Body of pancreas (tissue), 4 donors: ENCODE measurements around the gene DPP8. TPM values are rescaled to one million over a fixed set of nuclear protein-coding genes. Genes with fewer than 3 reads are reported as not detected.

Source experiments
- ATAC-seq: fragments of 150-250 bp; one replicate; pipeline ENCODE4 v1.9.1; 2016
- DNase-seq, 4 donors: peaks; one replicate each; pipeline ENCODE4 v3.0.0-alpha.2; 2019
- H3K27ac ChIP-seq, 4 donors: fragments of 200-600 bp; sonication (generic); 1 replicate in 3 of 4; 2 replicates in 1 of 4; pipeline versions ENCODE4 v1.5.1 to v1.6.1; 2016 to 2019; ENCODE audit warnings: mild to moderate bottlenecking in 1 of 4, mixed read lengths in 1 of 4, moderate library complexity in 1 of 4
- H3K27me3 ChIP-seq, 2 donors: fragments of 200-600 bp; sonication (generic); one replicate each; pipeline ENCODE4 v1.6.0; 2016; ENCODE audit warnings: mild to moderate bottlenecking in 1 of 2
- H3K36me3 ChIP-seq, 2 donors: fragments of 200-600 bp; sonication (generic); replicated peaks in 1 of 2; 2 replicates each; pipeline ENCODE4 v1.5.1; 2016; ENCODE audit warnings: low read depth in 2 of 2; ENCODE audit not compliant: insufficient read depth in 1 of 2
- H3K4me1 ChIP-seq: fragments of 200-600 bp; sonication (generic); one replicate; pipeline ENCODE4 v1.6.0; 2016
- H3K4me3 ChIP-seq, 2 donors: fragments of 200-600 bp; sonication (generic); 1 replicate in 1 of 2; 2 replicates in 1 of 2; pipeline ENCODE4 v1.5.1; 2016 to 2019
- H3K9me3 ChIP-seq, 3 donors: fragments of 200-600 bp; sonication (generic); 1 replicate in 2 of 3; 2 replicates in 1 of 3; pipeline ENCODE4 v1.5.1; 2016
- POLR2A ChIP-seq, 3 donors: fragments of 450-650 bp; IDR thresholded peaks; one replicate each; pipeline ENCODE4 v1.6.1; 2016; ENCODE audit warnings: antibody characterized with exemption in 3 of 3, mild to moderate bottlenecking in 2 of 3
- WGBS, 2 donors: methylation state at CpG; one replicate each; pipeline ENCODE4 v1.1.5; 2017; 5-methylcytosine and 5-hydroxymethylcytosine counted together
- intact Hi-C: fragments of 100-400 bp; cut with DNase I; formaldehyde crosslinking; loops from one replicate; pipeline ENCODE4 v1.15.1; 2023
- total RNA-seq, 2 donors: library from RNA; depleted of rRNA; stranded (reverse); fragments of >200 nt; gene quantifications; one replicate each; pipeline ENCODE4 v1.1.0, GENCODE V29; 2016
- TF ChIP-seq, protein P1 (sequence below), 7 experiments: fragments of 450-650 bp in 4 of 7; fragments of 200-600 bp in 3 of 7; sonication (generic) in 3 of 7; IDR thresholded peaks; one replicate each; pipeline ENCODE4 v1.5.1; 2016 to 2019; ENCODE audit warnings: antibody characterized with exemption in 7 of 7

DPP8 gene
- total RNA-seq, 2 donors from 2014 or later: 13.0 to 27.4 TPM

DNA sequence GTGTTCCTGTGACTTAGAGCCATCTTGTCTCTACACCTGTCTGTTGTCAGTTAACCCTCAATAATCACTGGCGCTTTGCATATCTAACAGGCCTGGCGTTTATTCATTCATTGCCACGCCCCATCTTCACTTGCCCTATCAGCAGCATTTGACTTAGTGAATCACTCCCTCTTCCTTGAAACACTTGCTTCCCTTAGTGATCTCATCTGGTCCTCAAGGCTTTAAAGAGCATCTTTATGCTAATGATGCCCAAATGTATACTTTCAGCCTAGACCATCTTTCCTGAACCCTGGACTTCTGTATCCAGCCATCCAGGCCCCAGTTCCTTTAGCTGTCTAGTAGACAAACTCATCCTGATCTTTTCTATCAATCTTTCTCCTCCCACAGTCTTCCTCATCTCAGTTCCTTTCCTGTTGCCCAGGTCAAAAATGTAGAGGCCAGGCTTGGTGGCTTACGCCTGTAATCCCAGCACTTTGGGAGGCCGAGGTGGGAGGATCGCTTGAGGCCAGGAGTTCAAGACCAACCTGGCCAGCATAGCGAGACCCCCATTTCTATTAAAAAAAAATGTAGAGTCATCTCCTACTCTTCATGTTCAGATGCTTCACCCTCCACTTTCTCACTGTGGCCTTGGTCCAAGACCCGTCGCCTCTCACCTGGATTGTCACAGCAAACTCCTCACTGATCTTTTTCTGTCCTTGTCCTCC, 93.4 kb downstream of the DPP8 start:
- Histone ChIP-seq H3K4me1 (peaks cover 16% of the 10 kb centered on the region), H3K36me3 (no peaks in the 10 kb centered on the region), H3K27me3 (no peaks in the 10 kb centered on the region), H3K9me3 (no peaks in the 10 kb centered on the region), H3K4me3 (no peak overlapping the region), H3K27ac (no peak overlapping the region)
- DNase-seq (no peak), ATAC-seq (no peak)
- no peak for TF ChIP-seq POLR2A (IDR thresholded peaks at IDR 0.05)
- TF ChIP-seq, protein P1, sequence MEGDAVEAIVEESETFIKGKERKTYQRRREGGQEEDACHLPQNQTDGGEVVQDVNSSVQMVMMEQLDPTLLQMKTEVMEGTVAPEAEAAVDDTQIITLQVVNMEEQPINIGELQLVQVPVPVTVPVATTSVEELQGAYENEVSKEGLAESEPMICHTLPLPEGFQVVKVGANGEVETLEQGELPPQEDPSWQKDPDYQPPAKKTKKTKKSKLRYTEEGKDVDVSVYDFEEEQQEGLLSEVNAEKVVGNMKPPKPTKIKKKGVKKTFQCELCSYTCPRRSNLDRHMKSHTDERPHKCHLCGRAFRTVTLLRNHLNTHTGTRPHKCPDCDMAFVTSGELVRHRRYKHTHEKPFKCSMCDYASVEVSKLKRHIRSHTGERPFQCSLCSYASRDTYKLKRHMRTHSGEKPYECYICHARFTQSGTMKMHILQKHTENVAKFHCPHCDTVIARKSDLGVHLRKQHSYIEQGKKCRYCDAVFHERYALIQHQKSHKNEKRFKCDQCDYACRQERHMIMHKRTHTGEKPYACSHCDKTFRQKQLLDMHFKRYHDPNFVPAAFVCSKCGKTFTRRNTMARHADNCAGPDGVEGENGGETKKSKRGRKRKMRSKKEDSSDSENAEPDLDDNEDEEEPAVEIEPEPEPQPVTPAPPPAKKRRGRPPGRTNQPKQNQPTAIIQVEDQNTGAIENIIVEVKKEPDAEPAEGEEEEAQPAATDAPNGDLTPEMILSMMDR (IDR thresholded peaks at IDR 0.05): no peak
- intact Hi-C loops: no loop called here
- WGBS, 2 donors: 85 to 89% methylated on average over 9 of the region's 9 CpGs

DNA sequence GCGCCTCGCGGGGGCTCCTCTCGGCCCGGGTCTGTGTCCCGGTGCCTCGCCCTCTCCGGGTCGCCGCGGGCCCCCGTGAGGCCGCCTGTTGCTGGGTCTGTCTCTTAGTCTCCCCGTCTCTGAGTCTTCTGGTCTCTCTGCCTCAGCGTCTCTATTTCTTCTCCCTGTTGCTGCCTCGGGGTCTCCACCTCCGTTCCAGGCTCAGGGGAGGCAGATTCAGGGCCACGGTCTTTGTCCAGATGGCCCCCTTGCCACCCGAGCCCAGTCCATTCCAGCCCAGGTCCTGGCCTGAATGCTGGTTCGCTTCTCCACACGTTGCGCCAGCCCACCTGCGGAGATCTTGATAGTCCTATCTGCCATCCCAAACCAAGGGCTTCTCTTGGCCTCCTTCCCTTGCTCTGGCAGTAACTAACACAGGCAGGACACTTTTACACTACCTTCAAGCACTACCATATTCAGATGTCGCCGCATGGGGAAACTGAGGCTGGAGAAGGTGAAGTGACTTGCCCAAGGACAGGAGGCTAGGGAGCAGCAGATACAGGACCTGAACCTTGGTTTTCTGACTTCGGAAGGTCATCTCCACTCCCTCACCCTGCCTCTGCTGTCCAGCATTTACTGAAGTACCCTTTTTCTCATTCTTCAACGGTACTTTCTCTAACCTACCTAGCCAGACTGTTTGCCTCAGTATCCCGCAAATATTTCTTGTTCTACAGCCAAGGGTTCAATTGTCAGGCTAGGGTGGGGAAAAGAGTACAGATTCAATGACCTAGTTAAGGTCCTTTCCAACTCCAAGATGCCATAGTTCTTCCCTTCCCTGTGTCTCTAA, 94.1 kb downstream of the DPP8 start:
- no peaks in the 10 kb centered on the region for H3K27me3 ChIP-seq

DNA sequence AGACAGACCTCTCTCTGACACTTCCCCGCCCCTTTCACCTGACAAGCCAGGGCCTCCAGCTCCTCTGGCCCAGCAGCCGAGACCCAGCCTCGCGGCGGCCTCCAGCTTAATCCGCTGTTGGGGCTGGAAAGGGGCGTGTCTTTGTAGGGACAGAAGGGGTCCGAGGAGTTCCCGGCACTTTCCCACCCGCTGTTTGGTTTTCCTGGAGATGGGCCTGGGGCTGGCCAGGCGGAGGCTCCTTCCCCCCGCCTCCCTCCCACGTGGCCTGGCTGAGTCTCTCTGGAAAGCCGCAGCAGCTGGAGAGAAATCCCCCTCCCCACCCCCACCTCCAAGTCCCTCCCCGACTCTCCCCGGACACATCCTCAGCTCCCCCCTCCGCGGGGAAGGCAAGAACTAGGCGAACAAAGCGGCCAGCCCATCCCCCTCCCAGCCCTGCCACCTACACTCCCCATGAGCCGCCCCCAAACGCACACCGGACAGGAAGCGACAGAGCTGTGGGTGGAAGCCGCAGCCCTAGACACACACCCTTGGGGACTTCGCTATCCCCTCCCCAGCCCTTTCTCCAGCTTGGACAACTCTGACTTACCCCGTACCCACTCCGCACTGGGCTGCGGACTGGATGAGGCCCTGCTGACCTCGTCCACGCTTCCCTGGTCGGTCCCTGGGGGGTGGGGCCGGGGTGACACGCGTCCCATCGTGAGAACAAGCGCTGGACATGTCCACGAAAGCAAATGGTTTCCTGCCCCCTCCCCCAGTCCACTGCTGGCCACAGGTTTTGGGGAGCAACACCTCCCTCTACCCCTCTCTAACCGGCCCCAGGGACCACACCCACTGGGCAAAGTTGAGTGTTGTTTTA, 95.9 kb downstream of the DPP8 start:
- intact Hi-C loops: no loop called here
- no peaks in the 10 kb centered on the region for H3K36me3 ChIP-seq
- H3K4me3 ChIP-seq: peak overlapping the region in 1 of 2 donors; percentile 13
- peak; percentile 25 for ATAC-seq
- DNase-seq: peak; percentile 20 to 43 (median 28)
- no peak overlapping the region for H3K27ac ChIP-seq
- peaks cover 16% of the 10 kb centered on the region for H3K4me1 ChIP-seq
- no peaks in the 10 kb centered on the region for H3K27me3 ChIP-seq
- 7 to 9% methylated on average over 28 to 38 of the region's 39 CpGs for WGBS, 2 donors
- no peaks in the 10 kb centered on the region for H3K9me3 ChIP-seq
- TF ChIP-seq, protein P1 (IDR thresholded peaks at IDR 0.05): no peak
- TF ChIP-seq POLR2A (IDR thresholded peaks at IDR 0.05): no peak

More for the DNA sequence above, 94.1 kb downstream of the DPP8 start:
- no peak overlapping the region for H3K4me3 ChIP-seq
- TF ChIP-seq, protein P1 (IDR thresholded peaks at IDR 0.05): no peak
- TF ChIP-seq POLR2A (IDR thresholded peaks at IDR 0.05): no peak
- H3K27ac ChIP-seq: no peak overlapping the region
- intact Hi-C loops: no loop called here
- WGBS, 2 donors: 32 to 48% methylated on average over 15 to 22 of the region's 28 CpGs
- H3K36me3 ChIP-seq: no peaks in the 10 kb centered on the region
- ATAC-seq (no peak), DNase-seq (no peak)
- H3K4me1 ChIP-seq: peaks cover 16% of the 10 kb centered on the region
- H3K9me3 ChIP-seq: no peaks in the 10 kb centered on the region

DNA sequence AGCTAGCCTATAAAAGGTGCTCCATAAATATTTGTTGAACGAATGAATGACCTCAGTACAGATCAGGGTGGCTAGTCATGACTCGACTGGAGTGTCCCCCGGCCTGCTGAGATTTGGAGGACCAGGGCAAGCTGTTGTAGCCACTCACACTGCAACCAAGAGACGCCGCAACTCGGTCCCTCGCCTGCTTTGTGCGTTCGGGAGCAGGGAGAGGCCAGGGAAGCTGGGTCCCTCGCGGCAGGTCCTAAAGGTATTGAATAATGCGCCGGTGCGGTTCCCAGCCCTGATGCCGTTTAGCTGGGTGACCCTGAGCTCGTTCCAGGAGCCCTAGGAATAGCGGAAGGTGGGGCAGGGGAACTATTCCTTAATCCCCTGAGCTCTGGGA, 96.5 kb downstream of the DPP8 start:
- no peak overlapping the region for H3K27ac ChIP-seq
- no peaks in the 10 kb centered on the region for H3K27me3 ChIP-seq
- WGBS, 2 donors: 49 to 52% methylated on average over 7 to 17 of the region's 17 CpGs
- no peaks in the 10 kb centered on the region for H3K9me3 ChIP-seq
- H3K36me3 ChIP-seq: no peaks in the 10 kb centered on the region
- peaks cover 16% of the 10 kb centered on the region for H3K4me1 ChIP-seq
- TF ChIP-seq, protein P1 (IDR thresholded peaks at IDR 0.05): no peak
- TF ChIP-seq POLR2A (IDR thresholded peaks at IDR 0.05): no peak
- intact Hi-C loops: no loop called here
- DNase-seq (no peak), ATAC-seq (no peak)
- no peak overlapping the region for H3K4me3 ChIP-seq
